HG02642 (cell line): Measurements from ENCODE around the gene MRPL55.

Experiments
- ATAC-seq: cut with Tn5 transposase; IDR thresholded peaks from one replicate; pipeline ENCODE4 v1.9.1; 2021; ENCODE audit warnings: mild to moderate bottlenecking; ENCODE audit not compliant: unreplicated experiment, poor library complexity

The MRPL55 gene

DNA sequence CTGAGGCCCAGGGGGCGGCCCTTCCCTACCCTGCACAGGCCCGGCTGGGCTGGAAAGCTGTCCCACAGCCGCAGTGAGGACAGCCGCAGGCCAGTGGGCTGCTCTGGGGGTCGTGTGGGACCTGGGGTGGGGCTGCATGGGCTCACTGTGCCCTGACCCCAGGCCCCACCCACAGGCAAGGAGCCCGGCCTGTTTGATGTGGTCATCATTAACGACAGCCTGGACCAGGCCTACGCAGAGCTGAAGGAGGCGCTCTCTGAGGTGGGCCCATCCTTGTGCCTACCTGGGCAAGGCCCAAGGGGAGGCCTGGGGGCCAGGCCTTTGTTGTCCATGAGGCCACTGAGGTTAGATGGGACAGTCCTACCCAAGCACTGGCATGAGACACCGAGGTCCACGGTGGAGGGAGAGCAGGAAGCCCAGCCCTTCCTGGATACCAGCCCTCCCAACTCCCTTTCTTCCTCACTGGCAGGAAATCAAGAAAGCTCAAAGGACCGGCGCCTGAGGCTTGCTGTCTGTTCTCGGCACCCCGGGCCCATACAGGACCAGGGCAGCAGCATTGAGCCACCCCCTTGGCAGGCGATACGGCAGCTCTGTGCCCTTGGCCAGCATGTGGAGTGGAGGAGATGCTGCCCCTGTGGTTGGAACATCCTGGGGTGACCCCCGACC, 39.2 kb upstream of the MRPL55 start:
- no peak for ATAC-seq

DNA sequence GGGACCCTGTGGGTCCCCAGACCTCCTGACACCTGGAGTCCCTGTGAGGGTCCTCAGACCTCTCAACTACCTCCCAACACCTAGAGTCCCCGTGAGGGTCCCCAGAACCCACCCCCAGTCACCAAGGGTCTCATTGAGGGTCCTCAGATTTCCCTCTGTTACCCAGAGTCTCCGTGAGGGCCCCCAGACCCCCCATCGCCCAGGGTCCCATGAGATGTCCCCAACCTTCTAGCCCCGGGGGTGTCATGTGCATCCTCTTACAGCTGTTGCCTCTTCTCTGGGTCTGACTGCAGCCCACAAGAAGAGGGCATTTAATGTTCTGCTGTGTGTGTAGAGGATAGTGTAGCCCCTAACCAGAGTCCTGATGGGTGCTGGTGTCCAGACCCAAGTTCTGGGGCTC, 38.7 kb upstream of the MRPL55 start:
- no peak for ATAC-seq

DNA sequence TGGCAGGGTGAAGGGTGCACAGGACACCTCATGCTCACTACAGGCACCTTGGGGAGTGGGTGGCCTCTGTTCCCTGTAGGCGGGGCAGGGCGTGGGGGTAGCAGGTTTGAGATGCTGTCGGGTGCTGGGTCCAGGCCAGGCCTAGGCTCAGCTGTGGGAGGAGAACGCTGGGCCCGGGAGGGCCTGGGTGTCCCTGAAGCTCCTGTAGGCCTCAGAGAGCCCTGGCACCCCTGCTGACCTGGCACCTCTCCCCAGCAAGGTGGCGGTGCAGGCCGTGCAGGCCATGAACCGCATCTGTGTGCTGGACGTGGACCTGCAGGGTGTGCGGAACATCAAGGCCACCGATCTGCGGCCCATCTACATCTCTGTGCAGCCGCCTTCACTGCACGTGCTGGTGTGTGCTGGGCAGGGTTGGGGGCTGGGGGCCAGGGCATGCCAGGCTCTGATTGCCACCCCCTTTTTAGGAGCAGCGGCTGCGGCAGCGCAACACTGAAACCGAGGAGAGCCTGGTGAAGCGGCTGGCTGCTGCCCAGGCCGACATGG, 38.1 kb upstream of the MRPL55 start:
- no peak for ATAC-seq

DNA sequence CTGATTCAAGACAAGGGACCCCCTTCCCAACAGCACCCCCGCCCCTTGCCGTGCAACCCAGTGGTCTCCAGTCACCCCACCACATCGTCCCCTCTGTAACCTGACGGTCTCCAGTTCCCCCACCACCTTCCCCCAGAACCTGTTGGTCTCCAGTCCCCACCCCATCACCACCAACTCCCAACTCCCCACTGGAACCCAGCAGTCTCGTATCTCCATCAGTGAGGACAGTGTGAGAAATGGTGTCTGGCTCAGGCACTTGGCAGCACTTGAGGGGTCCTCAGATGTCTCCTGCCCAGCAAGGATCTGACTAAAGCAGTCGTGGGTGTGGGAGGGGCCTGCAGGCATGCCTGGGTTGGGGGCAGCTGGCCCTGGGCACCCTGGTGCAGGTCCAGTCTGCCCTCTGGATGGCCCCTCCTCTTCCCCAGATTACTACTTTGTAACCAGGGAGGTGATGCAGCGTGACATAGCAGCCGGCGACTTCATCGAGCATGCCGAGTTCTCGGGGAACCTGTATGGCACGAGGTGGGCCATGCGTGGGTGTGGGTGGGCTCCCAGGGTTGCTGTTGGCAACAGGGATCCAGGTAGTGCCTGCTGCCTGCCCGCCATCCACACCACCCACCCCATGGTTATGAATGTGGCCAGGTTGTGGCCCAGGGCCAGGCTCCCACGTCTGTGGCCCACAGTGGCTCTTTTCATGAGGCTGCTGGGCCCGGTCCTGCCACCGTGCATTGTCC, 37.5 kb upstream of the MRPL55 start:
- ATAC-seq, result no peak

DNA sequence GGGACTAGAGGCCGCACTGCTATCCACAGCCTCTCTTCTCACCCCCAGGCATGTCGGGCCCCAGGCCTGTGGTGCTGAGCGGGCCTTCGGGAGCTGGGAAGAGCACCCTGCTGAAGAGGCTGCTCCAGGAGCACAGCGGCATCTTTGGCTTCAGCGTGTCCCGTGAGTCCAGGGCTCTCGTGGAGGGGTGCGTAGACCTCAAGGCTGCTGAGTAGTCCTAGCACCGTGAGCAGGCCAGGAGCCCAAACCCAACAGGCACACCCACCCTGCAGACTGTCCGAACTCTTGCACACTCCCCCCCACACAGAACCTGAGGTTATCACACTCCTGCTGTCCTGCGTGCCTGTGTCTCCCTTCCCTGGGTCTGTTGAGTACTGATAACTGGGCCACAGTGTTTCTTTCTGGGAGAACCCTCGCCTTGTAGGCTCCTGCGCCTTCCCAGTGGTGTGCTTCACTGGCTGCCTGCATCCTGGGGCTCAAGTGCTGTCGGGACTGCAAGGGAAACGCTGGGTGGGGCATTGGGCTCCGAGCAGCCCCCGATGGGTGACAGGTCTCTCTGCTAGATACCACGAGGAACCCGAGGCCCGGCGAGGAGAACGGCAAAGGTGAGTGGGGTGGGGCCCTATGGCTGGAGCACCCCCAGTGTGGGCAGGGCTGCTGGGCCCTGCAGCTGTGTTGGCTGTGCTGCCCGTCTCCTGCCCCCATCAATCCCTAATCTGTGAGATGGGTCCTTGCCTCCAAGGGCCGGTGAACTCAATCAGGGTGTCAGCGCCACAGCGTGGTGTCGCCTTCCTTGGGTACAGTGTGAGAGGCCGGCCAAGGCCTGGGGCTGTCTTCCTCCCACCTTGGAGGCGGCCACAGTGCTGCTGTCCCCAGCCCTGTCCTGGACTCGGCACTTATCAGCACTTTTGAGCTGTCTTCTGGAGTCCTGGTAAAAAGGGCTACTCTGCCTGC, 36.6 kb upstream of the MRPL55 start:
- no peak for ATAC-seq

DNA sequence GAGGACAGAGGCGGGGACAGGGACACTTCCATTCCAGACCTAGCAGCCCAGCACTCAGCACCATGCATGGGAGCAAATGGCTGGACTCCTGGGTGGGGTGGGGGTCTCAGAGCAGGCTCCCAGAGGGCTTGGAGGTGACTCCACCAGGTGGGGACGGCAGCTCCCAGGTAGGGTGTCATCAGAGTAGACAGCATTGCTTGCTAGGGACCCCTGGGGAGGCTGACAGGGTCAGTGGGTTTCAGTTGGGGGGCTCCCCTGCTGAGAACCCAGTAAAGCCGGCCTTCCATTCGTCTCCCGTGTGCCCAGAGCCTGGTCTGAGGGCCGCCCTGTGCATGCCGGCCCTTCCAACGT, 35.9 kb upstream of the MRPL55 start:
- ATAC-seq, result no peak

DNA sequence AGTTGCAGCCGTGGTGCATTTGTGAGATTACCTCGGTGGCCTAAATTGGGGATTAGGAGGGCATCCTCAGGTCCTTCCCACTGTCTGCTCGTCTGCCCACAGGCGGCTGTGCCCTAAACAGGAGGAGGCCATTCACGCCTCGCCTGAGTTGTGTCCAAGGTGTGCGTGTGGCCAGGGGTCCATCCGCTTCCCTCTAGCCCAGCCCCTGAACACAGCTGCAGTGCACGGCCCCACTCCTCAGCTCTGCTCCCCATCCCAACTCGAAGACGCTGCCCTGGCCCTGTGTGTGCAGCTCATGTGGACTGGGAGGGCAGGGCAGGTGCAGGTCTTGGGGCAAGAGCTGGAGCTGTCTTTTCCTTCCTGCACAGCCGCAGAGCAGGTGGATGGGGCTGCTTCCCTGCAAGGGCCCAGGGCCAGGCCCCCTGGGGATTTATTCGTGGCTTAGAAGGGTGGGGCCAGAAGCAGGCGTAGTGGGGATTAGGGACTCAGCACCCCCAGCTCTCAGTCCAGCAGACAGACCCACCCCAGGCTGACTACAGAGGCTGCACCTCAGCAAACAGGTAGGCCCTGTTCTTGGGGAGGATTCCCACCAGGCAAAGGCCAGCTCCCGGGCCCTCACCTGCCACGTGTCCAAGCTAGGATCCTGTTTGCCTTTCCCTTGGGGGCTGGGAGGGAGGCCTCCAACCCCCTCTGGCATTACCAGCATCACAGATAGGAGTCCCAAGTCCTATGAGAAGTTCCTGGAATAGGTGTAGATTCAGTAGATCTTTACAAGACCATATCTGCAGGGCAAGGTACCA, 35.3 kb upstream of the MRPL55 start:
- no peak for ATAC-seq

DNA sequence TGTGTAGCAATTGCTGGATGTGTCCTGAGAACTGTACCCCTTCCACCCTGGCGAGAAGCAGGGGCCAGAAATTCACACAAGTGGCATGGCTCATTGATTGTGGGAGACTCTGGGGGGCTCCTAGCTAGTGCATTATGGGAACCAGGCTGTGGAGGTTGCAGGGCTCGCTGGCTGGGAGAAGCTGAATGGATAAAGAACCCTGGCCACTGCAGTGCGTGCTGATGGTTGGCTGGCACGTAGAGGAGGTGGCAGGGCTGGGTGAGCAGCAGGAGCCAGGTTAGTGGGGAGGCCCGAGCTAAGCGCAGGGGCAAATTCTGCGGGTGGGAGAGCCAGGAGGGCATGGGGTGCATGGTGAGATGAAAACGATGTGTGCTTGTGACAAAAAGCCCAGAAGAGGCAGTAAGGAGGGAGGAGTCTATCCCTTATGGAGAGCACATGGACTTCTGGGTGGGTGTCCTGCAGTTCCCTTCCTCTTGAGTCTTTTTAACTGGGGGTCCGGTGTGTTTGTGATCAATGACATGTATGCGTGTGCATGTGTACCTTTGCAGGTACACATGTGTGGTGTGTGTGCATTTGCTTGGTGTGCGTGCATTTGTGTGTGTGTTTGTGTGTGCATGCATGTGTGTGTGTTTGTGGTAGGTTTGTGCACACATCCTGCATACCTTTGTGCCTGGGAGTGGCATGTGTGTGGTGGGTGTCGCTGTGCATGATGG, 34.5 kb upstream of the MRPL55 start:
- ATAC-seq, result no peak

DNA sequence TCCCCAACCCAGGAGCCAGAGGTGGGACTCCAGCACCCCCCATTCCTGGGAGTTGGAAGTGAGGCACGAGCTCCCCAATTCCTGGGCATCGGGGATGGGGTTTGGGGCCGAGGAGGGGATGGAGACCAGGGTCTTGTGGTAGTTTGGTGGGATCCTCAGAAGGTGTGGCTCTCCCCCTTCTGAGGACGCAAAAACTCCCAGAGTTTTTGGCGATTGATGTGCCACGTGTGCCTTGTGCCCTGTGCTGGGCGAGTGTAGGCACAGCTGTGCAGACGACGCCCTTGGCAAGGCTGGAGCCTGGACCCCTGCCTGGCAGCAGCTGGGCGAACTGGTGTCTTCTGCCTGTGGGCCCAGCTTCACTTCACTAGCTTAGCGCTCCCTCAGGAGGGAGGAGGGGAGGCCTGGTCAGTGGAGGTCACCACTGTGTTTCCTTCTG, 33.6 kb upstream of the MRPL55 start:
- no peak for ATAC-seq

DNA sequence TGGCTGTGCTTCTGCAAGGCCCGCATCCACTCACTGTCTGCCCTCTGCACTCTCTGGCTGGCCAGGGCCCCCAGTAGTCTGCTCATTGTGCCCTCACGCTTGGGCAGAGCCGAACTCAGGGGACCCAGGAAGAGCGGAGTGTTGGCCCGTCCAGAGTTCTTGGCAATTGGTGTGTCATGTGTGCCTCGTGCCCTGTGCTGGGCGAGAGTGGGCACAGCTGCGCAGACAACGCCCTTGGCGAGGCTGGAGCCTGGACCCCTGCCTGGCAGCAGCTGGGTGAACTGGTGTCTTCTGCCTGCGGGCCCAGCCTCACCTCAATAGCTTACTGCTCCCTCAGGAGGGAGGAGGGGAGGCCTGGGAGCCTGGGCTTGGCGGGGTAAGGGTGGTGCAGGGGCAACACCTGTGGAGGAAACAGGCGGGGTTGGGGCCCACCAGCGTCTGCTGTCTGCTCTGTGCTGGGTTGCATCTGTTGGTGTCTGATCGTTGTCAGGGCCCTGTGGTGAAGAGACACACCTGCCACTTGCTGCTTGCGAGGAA, 33.1 kb upstream of the MRPL55 start:
- no peak for ATAC-seq

DNA sequence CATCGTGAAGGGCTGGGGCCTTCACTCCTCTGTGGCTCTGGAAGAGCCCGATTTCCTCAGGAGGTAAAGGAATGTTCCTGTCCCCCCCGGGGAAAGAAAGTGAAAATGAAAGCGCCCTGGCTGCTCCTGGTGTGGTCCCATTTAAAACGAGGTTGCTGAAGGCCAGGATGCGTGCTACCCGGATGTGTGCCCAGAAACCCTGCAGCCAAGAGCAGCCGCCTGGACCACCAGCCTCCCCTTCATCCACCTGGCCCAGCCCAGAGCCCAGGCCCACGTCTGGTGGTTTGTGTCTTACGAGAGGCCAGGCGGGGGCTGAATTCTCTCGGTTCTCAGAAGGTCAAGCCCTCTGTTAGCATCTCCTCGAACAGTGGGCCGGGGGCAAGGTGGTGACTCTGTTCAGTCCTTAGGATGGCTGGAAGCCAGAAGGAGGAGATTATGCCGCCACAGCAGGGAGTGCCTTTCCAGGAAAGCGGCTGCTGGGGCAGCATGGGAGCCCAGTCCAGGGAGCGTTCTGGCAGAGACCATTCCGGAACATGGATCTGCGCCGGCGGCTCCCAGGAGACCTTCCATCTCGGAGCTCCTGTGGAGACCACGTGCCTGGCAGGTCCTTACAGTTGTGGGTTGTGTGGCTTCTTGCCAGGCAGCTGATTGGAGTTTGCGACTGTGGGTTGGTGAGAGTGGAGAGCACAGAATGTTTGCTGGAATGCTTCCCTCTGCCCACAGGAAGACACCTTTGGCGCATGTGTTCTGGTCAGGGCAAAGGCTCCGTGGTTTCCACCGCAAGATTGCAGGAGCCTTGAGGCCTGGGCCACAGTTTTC, 32.3 kb upstream of the MRPL55 start:
- ATAC-seq, result no peak

DNA sequence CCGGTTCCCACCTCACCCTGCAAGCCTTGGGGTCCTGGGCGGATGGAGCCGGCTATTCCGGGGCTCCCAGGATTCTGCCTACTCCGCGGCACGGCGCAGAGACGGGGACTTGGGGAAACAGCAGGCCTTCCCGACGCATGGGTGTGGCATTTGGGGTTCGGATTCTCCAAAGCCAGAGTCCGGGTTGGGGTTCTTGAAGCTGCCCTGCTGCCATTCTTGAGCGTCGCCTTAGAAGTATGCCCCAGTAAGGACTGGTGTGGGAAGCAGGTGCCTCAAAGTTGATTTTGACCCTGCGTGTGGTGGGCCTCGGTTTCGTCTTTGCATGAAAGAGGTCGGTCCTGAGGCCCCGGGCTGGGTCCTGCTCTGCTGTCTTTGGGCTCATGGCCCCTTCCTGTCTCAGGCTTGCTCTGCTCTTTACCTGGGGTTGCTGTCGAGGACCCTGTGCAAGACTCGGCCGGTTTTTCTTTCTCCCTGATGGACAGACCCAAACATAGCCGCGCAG, 31.7 kb upstream of the MRPL55 start:
- ATAC-seq, result no peak

DNA sequence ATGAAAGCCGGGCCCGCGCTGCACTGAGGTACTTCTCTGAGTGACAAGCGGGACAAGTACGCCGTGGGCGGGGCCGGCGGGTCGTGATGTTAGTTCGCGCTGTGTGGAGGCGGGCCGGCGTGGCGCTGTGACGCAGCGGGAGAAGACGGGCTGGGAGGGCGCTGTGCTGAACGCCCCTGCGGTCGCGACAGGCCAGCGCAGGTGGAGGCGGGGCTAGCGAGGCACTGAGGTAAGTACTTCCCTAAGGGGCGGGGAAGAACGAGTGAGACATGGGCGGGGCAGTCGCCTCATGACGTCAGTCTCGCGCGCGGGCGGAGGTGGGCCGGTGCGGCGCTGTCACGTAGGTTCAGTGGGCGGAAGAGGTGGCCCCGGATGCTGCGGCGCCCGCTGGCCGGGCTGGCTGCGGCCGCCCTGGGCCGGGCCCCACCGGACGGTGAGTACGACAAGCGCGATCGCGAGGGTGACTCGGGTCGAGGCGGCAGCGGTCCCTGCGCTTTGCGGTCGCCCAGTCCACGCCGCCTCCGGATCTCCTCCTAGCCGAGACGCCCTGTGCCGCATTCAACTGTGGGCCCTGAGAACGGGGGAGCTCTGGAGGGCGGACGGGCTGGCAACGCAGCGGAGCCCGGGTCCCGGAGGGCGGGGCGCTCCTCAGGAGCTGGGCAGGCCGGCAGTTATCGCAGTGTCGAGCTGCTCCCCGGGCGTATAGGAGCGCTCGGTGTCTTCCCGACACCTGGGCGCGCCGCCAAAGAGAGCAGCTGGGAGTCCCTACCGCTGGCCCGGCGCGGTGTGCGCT, 31.0 kb upstream of the MRPL55 start, which contains the start of gene GUK1:
TSS of gene GUK1 (plus strand) at position 349 of the 793 bp plus-strand sequence. CDS start at position 373, 24 bp downstream.
- ATAC-seq, result peak; percentile 93

DNA sequence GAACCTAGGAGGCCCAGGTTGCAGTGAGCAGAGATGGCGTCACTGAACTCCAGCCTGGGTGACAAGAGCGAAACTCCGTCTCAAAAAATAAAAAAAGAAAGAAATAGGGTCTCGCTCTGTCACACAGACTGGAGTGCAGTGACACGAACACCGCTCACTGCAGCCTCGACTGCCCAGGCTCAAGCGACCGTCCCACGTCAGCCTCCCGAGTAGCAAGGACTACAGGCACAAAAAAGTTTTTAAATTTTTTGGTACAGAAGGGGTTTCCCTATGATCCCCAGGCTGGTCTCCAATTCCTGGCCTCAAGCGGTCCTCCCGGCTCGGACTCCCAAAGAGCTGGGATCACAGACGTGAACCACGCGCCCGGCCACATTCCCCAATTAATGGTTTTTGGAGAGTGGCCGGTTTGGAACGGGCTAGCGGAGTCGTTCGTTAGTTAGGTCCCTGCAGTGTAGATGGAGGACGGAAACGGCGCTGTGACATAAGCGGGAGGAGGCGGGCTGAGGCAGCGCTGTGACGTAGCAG, 30.4 kb upstream of the MRPL55 start:
- ATAC-seq, result no peak

DNA sequence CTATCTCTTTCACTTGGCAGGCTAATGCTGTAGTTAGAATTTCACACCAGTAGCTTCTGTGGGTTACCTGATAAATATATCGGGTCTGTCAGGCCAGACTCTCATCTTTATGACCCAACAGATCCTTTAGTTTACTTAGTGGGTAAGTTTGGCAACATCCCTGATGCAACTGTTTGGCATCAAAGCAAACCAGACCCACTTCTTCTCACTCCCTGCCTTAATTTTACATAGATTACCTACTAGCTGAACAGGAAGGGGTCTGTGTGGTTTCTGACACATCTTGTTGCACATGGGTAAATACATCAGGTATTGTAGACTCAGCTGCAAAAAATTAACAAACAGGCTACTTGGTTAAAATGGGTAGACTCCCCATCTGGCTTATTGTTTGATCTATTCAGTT, 27.8 kb upstream of the MRPL55 start:
- no peak for ATAC-seq

DNA sequence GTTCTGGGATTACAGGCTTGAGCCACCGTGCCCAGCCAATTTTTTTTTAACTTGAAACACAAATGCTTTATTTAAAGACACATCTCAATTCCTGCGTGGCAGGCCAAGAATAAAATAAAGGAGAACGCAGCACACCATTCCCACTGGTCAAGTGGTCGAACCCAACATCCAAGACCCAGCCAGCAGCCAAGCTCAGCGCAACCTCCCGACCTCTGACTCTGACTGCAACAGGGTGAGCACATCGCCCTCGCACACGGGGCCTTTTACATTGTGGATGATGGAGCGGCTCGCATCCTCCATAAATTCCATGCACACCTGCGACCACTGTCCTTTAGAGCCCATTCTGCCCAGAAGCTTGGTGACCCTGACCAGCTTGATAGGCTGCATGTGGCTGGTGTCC, 25.5 kb upstream of the MRPL55 start:
- ATAC-seq, result no peak

DNA sequence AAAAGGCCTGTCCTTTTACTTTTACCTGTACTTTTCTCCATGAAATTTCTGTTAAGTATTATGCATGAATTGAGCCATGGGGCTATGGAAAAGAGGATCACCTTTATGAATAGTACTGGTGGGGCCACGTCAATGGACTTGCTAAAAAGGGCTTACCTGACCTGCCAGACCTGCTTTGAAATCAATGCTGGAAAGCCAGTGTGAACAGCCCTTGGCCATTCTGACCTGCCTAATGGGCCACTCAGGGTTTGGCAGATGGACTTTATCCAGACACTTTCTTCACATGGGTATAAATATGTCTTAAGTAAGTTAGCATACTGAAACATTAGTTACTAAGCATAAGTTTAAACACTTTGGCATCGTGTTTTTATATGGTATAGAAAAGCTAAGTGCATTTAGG, 22.7 kb upstream of the MRPL55 start:
- ATAC-seq, result no peak
